Endodermal cell (in vitro differentiated cells): ENCODE results near the gene IRGM. TPM values are rescaled to one million over a fixed set of nuclear protein-coding genes. Genes with fewer than 3 reads are reported as not detected.

Experiments used
- DNase-seq: peaks from one replicate; pipeline ENCODE4 v3.0.0-alpha.2; 2017
- H3K27ac ChIP-seq: 2 replicates; pipeline ENCODE4 v1.5.1; 2013; ENCODE audit warnings: mild to moderate bottlenecking, low read depth, low read length, moderate library complexity
- H3K27me3 ChIP-seq: 2 replicates; pipeline ENCODE4 v1.6.1; 2013; ENCODE audit warnings: mild to moderate bottlenecking, low read length, moderate library complexity; ENCODE audit not compliant: insufficient read depth, control insufficient read depth, poor library complexity, severe bottlenecking
- H3K36me3 ChIP-seq: 2 replicates; pipeline ENCODE4 v1.7.0; 2013; ENCODE audit warnings: mild to moderate bottlenecking, low read length, moderate library complexity; ENCODE audit not compliant: control insufficient read depth, insufficient read depth
- H3K4me1 ChIP-seq: one replicate; pipeline ENCODE4 v1.7.0; 2013; ENCODE audit warnings: low read length; ENCODE audit not compliant: control insufficient read depth, insufficient read depth
- H3K4me3 ChIP-seq: 2 replicates; pipeline ENCODE4 v1.5.1; 2013; ENCODE audit warnings: mild to moderate bottlenecking, low read length, moderate library complexity
- H3K9ac ChIP-seq: 2 replicates; pipeline ENCODE4 v1.6.1; 2013; ENCODE audit warnings: mild to moderate bottlenecking, low read length, moderate library complexity; ENCODE audit not compliant: poor library complexity, severe bottlenecking; ENCODE audit errors: extremely low read depth
- H3K9me3 ChIP-seq: 2 replicates; pipeline ENCODE4 v1.6.1; 2013; ENCODE audit warnings: mild to moderate bottlenecking, low read length, moderate library complexity; ENCODE audit not compliant: control insufficient read depth
- H3K27ac Mint-ChIP-seq: 2 replicates; pipeline ENCODE4 v1.8.0; 2020; ENCODE audit warnings: mixed read lengths
- H3K27me3 Mint-ChIP-seq: 2 replicates; pipeline ENCODE4 v1.8.0; 2021; ENCODE audit warnings: mild to moderate bottlenecking, mixed read lengths; ENCODE audit not compliant: insufficient read depth
- H3K36me3 Mint-ChIP-seq: 2 replicates; pipeline ENCODE4 v1.8.0; 2020; ENCODE audit warnings: low read depth, mixed read lengths
- H3K4me1 Mint-ChIP-seq: 2 replicates; pipeline ENCODE4 v1.8.0; 2020; ENCODE audit warnings: mixed read lengths
- H3K4me3 Mint-ChIP-seq: 2 replicates; pipeline ENCODE4 v1.8.0; 2020; ENCODE audit warnings: mild to moderate bottlenecking, moderate library complexity, mixed read lengths
- H3K9me3 Mint-ChIP-seq: 2 replicates; pipeline ENCODE4 v1.8.0; 2020; ENCODE audit warnings: mild to moderate bottlenecking, mixed read lengths
- CTCF ChIP-seq: fragments of 200-600 bp; sonication (generic); conservative IDR thresholded peaks from 2 replicates; pipeline ENCODE4 v1.5.0; 2021; ENCODE audit warnings: antibody characterized with exemption, mild to moderate bottlenecking
- WGBS, 2 experiments: methylation state at CpG; one replicate each; pipeline versions ENCODE4 v1.1.5 to v1.1.7; 2013; ENCODE audit warnings: missing lambda C conversion rate in 2 of 2, mixed read lengths in 1 of 2; ENCODE audit not compliant: insufficient coverage in 1 of 2, insufficient read length in 1 of 2; 5-methylcytosine and 5-hydroxymethylcytosine counted together
- total RNA-seq, 2 donors: library from RNA; stranded (reverse); fragmentation: NEBNext Ultra II Directional in 1 of 2; extraction: Animal tissue kit (Norgen Biotek cat#: 25700) in 1 of 2; gene quantifications; 2 replicates in 1 of 2; 3 replicates in 1 of 2; pipeline ENCODE4 v1.2.1, GENCODE V29; 2021

IRGM gene
- total RNA-seq, 2 donors from 2014 or later, result not detected

GRCh38 chr5:150804388-150804787, 41.9 kb upstream of the IRGM start:
- no peaks in the 10 kb centered on the region for H3K36me3 ChIP-seq
- no peak for DNase-seq
- no peak for TF ChIP-seq CTCF
- Mint-ChIP-seq H3K9me3 (peaks cover 10% of the 10 kb centered on the region), H3K4me1 (peaks cover 18% of the 10 kb centered on the region), H3K27me3 (peaks cover 36% of the 10 kb centered on the region), H3K27ac (no peak overlapping the region), H3K36me3 (no peaks in the 10 kb centered on the region), H3K4me3 (no peak overlapping the region)
- WGBS, 2 experiments, result 92 to 96% methylated on average over 6 of the region's 6 CpGs
- H3K27me3 ChIP-seq, result no peaks in the 10 kb centered on the region
- H3K9me3 ChIP-seq, result peaks cover 27% of the 10 kb centered on the region
- peaks cover 5% of the 10 kb centered on the region for H3K4me1 ChIP-seq
- H3K9ac ChIP-seq, result no peak overlapping the region
- H3K4me3 ChIP-seq, result no peak overlapping the region
- H3K27ac ChIP-seq, result no peak overlapping the region

DNA sequence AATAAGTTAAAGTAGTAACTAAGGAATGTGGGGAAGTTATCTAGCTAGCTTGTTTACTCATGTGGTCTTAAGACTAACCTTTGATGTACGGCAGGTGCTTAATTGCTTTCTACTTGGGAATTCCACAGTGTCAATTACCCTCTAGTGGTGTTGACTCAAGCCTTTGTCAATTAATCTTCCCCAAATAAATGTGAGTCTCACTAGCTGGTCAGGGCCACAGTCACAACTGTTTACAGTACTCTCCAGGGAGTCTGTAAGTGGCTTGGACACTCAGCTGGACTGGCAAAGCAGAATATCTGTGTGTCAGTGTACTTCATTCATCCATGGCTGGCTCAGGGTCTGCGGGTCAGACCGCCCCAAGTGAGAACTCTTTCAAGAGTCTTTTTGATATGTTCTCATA, 37.0 kb upstream of the IRGM start:
- no peak for DNase-seq
- Mint-ChIP-seq H3K9me3 (peaks cover 24% of the 10 kb centered on the region), H3K4me1 (peaks cover 16% of the 10 kb centered on the region), H3K27ac (no peak overlapping the region), H3K4me3 (no peak overlapping the region), H3K36me3 (no peaks in the 10 kb centered on the region), H3K27me3 (peaks cover 27% of the 10 kb centered on the region)
- Histone ChIP-seq H3K27me3 (no peaks in the 10 kb centered on the region), H3K9ac (no peak overlapping the region), H3K4me1 (peaks cover 5% of the 10 kb centered on the region), H3K36me3 (no peaks in the 10 kb centered on the region), H3K4me3 (peak overlapping the region; percentile 64), H3K27ac (no peak overlapping the region), H3K9me3 (peaks cover 39% of the 10 kb centered on the region)
- 51 to 69% methylated on average over 3 of the region's 3 CpGs for WGBS, 2 experiments
- no peak for TF ChIP-seq CTCF

GRCh38 chr5:150815010-150815409, 31.3 kb upstream of the IRGM start:
- no peak overlapping the region for H3K27ac Mint-ChIP-seq

More at GRCh38 chr5:150815010-150815409, 31.3 kb upstream of the IRGM start:
- Histone ChIP-seq H3K4me1 (no peaks in the 10 kb centered on the region), H3K27ac (no peak overlapping the region), H3K9ac (no peak overlapping the region), H3K4me3 (no peak overlapping the region), H3K9me3 (peaks cover 34% of the 10 kb centered on the region), H3K27me3 (no peaks in the 10 kb centered on the region), H3K36me3 (no peaks in the 10 kb centered on the region)
- no peak overlapping the region for H3K4me3 Mint-ChIP-seq
- H3K4me1 Mint-ChIP-seq, result peaks cover 5% of the 10 kb centered on the region
- no peak for TF ChIP-seq CTCF
- no peak for DNase-seq
- H3K27me3 Mint-ChIP-seq, result peaks cover 7% of the 10 kb centered on the region
- peaks cover 30% of the 10 kb centered on the region for H3K9me3 Mint-ChIP-seq
- H3K36me3 Mint-ChIP-seq, result no peaks in the 10 kb centered on the region
